Breast epithelium (tissue), 4 donors: ENCODE measurements around the gene LMO1. TPM values are rescaled to one million over a fixed set of nuclear protein-coding genes. Genes with fewer than 3 reads are reported as not detected.

Source experiments
- DNase-seq, 2 donors: peaks; one replicate each; pipeline ENCODE4 v3.0.0-alpha.2; 2019; ENCODE audit warnings: low spot score in 2 of 2
- H3K27ac ChIP-seq, 2 donors: fragments of 200-600 bp; sonication (generic) in 1 of 2; one replicate each; pipeline ENCODE4 v1.5.1; 2016 to 2019; ENCODE audit warnings: mild to moderate bottlenecking in 1 of 2
- H3K27me3 ChIP-seq, 2 donors: fragments of 200-600 bp; sonication (generic) in 1 of 2; one replicate each; pipeline versions ENCODE4 v1.5.1 to v1.6.0; 2017 to 2019; ENCODE audit warnings: control low read depth in 1 of 2, mild to moderate bottlenecking in 1 of 2
- H3K36me3 ChIP-seq: fragments of 200-600 bp; one replicate; pipeline ENCODE4 v1.5.1; 2019
- H3K4me1 ChIP-seq, 2 donors: fragments of 200-600 bp; sonication (generic); one replicate each; pipeline ENCODE4 v1.5.1; 2016 to 2019; ENCODE audit warnings: control low read depth in 1 of 2
- H3K4me3 ChIP-seq, 3 donors: fragments of 200-600 bp; sonication (generic); 1 replicate in 2 of 3; 2 replicates in 1 of 3; pipeline ENCODE4 v1.5.1; 2016 to 2019; ENCODE audit warnings: mild to moderate bottlenecking in 3 of 3, moderate library complexity in 2 of 3
- H3K9me3 ChIP-seq, 2 donors: fragments of 200-600 bp; sonication (generic) in 1 of 2; one replicate each; pipeline ENCODE4 v1.5.1; 2016 to 2019; ENCODE audit warnings: control low read depth in 1 of 2
- CTCF ChIP-seq, 3 donors: fragments of 450-650 bp; IDR thresholded peaks; one replicate each; pipeline ENCODE4 v1.5.1; 2016 to 2017; ENCODE audit warnings: antibody characterized with exemption in 3 of 3, mild to moderate bottlenecking in 3 of 3, moderate library complexity in 3 of 3
- POLR2A ChIP-seq: fragments of 450-650 bp; IDR thresholded peaks from one replicate; pipeline ENCODE4 v1.6.1; 2016; ENCODE audit warnings: antibody characterized with exemption, mild to moderate bottlenecking, moderate library complexity
- POLR2AphosphoS5 ChIP-seq, 3 donors: sonication (generic); formaldehyde crosslinking; IDR thresholded peaks; one replicate each; pipeline ENCODE4 v1.6.1; 2017; ENCODE audit warnings: antibody characterized with exemption in 3 of 3
- intact Hi-C: fragments of 100-400 bp; cut with DNase I; formaldehyde crosslinking; loops from one replicate; pipeline ENCODE4 v1.15.1; 2023; ENCODE audit warnings: low total_unique reads
- total RNA-seq, 3 donors: library from RNA; depleted of rRNA; stranded (reverse); fragments of >200 nt; gene quantifications; one replicate each; pipeline ENCODE4 v1.1.0, GENCODE V29; 2016

LMO1 gene
- total RNA-seq, 3 donors from 2014 or later: not detected

GRCh38 chr11:8268530-8269400 lies 5.1 kb upstream of the LMO1 start:
- Histone ChIP-seq H3K36me3 (no peaks in the 10 kb centered on the region), H3K9me3 (no peaks in the 10 kb centered on the region), H3K27me3 (peaks cover 0 to 61% of the 10 kb centered on the region in 2 donors), H3K4me3 (peak overlapping the region; percentile 33 to 70 (median 51)), H3K4me1 (peaks cover 0 to 2% of the 10 kb centered on the region in 2 donors), H3K27ac (no peak overlapping the region)
- peak in 1 of 2 donors; percentile 42 for DNase-seq
- TF ChIP-seq POLR2A (no peak), POLR2AphosphoS5 (IDR thresholded peaks at IDR 0.05) (no peak), CTCF (IDR thresholded peaks at IDR 0.05) (no peak)
- intact Hi-C loops: no loop called here

- intact Hi-C loops: no loop called here
These were observed 4.3 kb upstream of the LMO1 start for GRCh38 chr11:8267831-8268529.

GRCh38 chr11:8267280-8267679 lies 3.6 kb upstream of the LMO1 start:
- H3K36me3 ChIP-seq: no peaks in the 10 kb centered on the region
- peaks cover 0 to 62% of the 10 kb centered on the region in 2 donors for H3K27me3 ChIP-seq
- DNase-seq: peak in 1 of 2 donors; percentile 37
- peaks cover 3 to 5% of the 10 kb centered on the region in 2 donors for H3K4me1 ChIP-seq
- TF ChIP-seq CTCF (IDR thresholded peaks at IDR 0.05): no peak
- TF ChIP-seq POLR2A: no peak
- no peak for TF ChIP-seq POLR2AphosphoS5 (IDR thresholded peaks at IDR 0.05)
- H3K9me3 ChIP-seq: no peaks in the 10 kb centered on the region
- H3K4me3 ChIP-seq: no peak overlapping the region
- H3K27ac ChIP-seq: no peak overlapping the region
- intact Hi-C loops: no loop called here

More at GRCh38 chr11:8267831-8268529, 4.3 kb upstream of the LMO1 start:
- Histone ChIP-seq H3K9me3 (no peaks in the 10 kb centered on the region), H3K36me3 (no peaks in the 10 kb centered on the region), H3K27me3 (peaks cover 0 to 61% of the 10 kb centered on the region in 2 donors), H3K4me1 (peaks cover 3 to 5% of the 10 kb centered on the region in 2 donors), H3K4me3 (peak overlapping the region; percentile 33 to 70 (median 51)), H3K27ac (no peak overlapping the region)
- peak in 1 of 2 donors; percentile 46 for DNase-seq
- TF ChIP-seq CTCF (IDR thresholded peaks at IDR 0.05) (no peak), POLR2AphosphoS5 (IDR thresholded peaks at IDR 0.05) (no peak), POLR2A (no peak)

- Histone ChIP-seq H3K27me3 (peaks cover 0 to 69% of the 10 kb centered on the region in 2 donors), H3K4me3 (no peak overlapping the region)
- TF ChIP-seq CTCF (IDR thresholded peaks at IDR 0.05): no peak
- no peak for TF ChIP-seq POLR2AphosphoS5 (IDR thresholded peaks at IDR 0.05)
- TF ChIP-seq POLR2A: no peak
These were observed 2.9 kb upstream of the LMO1 start for GRCh38 chr11:8266246-8267241.

More at GRCh38 chr11:8266246-8267241, 2.9 kb upstream of the LMO1 start:
- intact Hi-C loops: no loop called here
- H3K4me1 ChIP-seq: peaks cover 3 to 5% of the 10 kb centered on the region in 2 donors
- H3K9me3 ChIP-seq: no peaks in the 10 kb centered on the region
- no peaks in the 10 kb centered on the region for H3K36me3 ChIP-seq
- peak in 1 of 2 donors; percentile 10 for DNase-seq
- H3K27ac ChIP-seq: no peak overlapping the region
